Neuronal stem cell (in vitro differentiated cells): ENCODE results near the gene TSPAN4.

ENCODE experiments used
- DNase-seq: peaks from one replicate; pipeline ENCODE4 v3.0.0-alpha.2; 2013; ENCODE audit warnings: low spot score
- H2AFZ ChIP-seq: one replicate; pipeline ENCODE4 v1.6.1; 2013; ENCODE audit warnings: mild to moderate bottlenecking, low read length, inconsistent platforms
- H2AK5ac ChIP-seq: 2 replicates; pipeline ENCODE4 v1.6.1; 2013; ENCODE audit warnings: low read depth, mild to moderate bottlenecking, inconsistent platforms, low read length, moderate library complexity, mixed read lengths
- H2BK120ac ChIP-seq: 2 replicates; pipeline ENCODE4 v1.6.1; 2013; ENCODE audit warnings: low read depth, mild to moderate bottlenecking, inconsistent platforms, low read length, moderate library complexity, mixed read lengths
- H2BK12ac ChIP-seq: one replicate; pipeline ENCODE4 v1.6.1; 2013; ENCODE audit warnings: low read length, inconsistent platforms
- H2BK15ac ChIP-seq: 2 replicates; pipeline ENCODE4 v1.6.1; 2013; ENCODE audit warnings: mild to moderate bottlenecking, low read length, inconsistent platforms, mixed read lengths
- H2BK5ac ChIP-seq: one replicate; pipeline ENCODE4 v1.6.1; 2013; ENCODE audit warnings: inconsistent platforms, mild to moderate bottlenecking, low read length, moderate library complexity
- H3K14ac ChIP-seq: one replicate; pipeline ENCODE4 v1.6.1; 2013; ENCODE audit warnings: low read length, inconsistent platforms
- H3K18ac ChIP-seq: 2 replicates; pipeline ENCODE4 v1.6.1; 2013; ENCODE audit warnings: low read length, inconsistent platforms
- H3K23ac ChIP-seq: 2 replicates; pipeline ENCODE4 v1.6.1; 2013; ENCODE audit warnings: low read depth, mild to moderate bottlenecking, mixed read lengths, low read length, inconsistent platforms; ENCODE audit not compliant: poor library complexity
- H3K27ac ChIP-seq: replicated peaks from 3 replicates; pipeline ENCODE4 v1.5.1; 2013; ENCODE audit warnings: low read length, inconsistent platforms
- H3K27me3 ChIP-seq, 3 experiments: 2 replicates each; pipeline ENCODE4 v1.6.1; 2013; ENCODE audit warnings: low read length in 3 of 3, mild to moderate bottlenecking in 2 of 3, inconsistent platforms in 1 of 3, low read depth in 1 of 3, mixed read lengths in 1 of 3, moderate library complexity in 1 of 3; ENCODE audit not compliant: control insufficient read depth in 3 of 3, insufficient read depth in 3 of 3
- H3K36me3 ChIP-seq, 2 donors: replicated peaks in 1 of 2; 2 replicates each; pipeline ENCODE4 v1.6.1; 2013; ENCODE audit warnings: low read length in 2 of 2; ENCODE audit not compliant: control insufficient read depth in 2 of 2, insufficient read depth in 2 of 2
- H3K4ac ChIP-seq: 2 replicates; pipeline ENCODE4 v1.6.1; 2013; ENCODE audit warnings: inconsistent platforms, mild to moderate bottlenecking, low read length, moderate library complexity
- H3K4me1 ChIP-seq, 2 donors: 1 replicate in 1 of 2; 2 replicates in 1 of 2; pipeline ENCODE4 v1.6.1; 2013; ENCODE audit warnings: low read length in 2 of 2, low read depth in 1 of 2; ENCODE audit not compliant: control insufficient read depth in 2 of 2, insufficient read depth in 1 of 2
- H3K4me2 ChIP-seq: one replicate; pipeline ENCODE4 v1.6.1; 2013; ENCODE audit warnings: mild to moderate bottlenecking, low read length, inconsistent platforms; ENCODE audit not compliant: insufficient read depth, poor library complexity, severe bottlenecking
- H3K4me3 ChIP-seq, 2 donors: 2 replicates each; pipeline ENCODE4 v1.5.1; 2013; ENCODE audit warnings: low read length in 2 of 2, mild to moderate bottlenecking in 2 of 2, inconsistent platforms in 1 of 2, moderate library complexity in 1 of 2
- H3K79me1 ChIP-seq: one replicate; pipeline ENCODE4 v1.6.1; 2013; ENCODE audit warnings: low read depth, mild to moderate bottlenecking, inconsistent platforms, low read length, moderate library complexity
- H3K9ac ChIP-seq: one replicate; pipeline ENCODE4 v1.6.1; 2013; ENCODE audit warnings: mild to moderate bottlenecking, low read depth, low read length, inconsistent platforms; ENCODE audit not compliant: poor library complexity
- H3K9me3 ChIP-seq, 2 donors: replicated peaks in 1 of 2; 2 replicates each; pipeline versions ENCODE3 to v1.6.1; 2013; ENCODE audit warnings: low read length in 2 of 2, mild to moderate bottlenecking in 2 of 2, inconsistent platforms in 1 of 2, low read depth in 1 of 2, mixed read lengths in 1 of 2, moderate library complexity in 1 of 2; ENCODE audit not compliant: control insufficient read depth in 2 of 2, insufficient read depth in 1 of 2
- H4K8ac ChIP-seq: one replicate; pipeline ENCODE4 v1.6.1; 2013; ENCODE audit warnings: low read depth, mild to moderate bottlenecking, inconsistent platforms, low read length, moderate library complexity
- H4K91ac ChIP-seq: one replicate; pipeline ENCODE4 v1.6.1; 2013; ENCODE audit warnings: low read length, low read depth, mild to moderate bottlenecking, inconsistent platforms; ENCODE audit not compliant: poor library complexity
- WGBS, 2 donors: extraction: QIAGEN DNeasy Blood & Tissue Kit; methylation state at CpG; one replicate each; pipeline ENCODE4 v1.1.7; 2013; ENCODE audit warnings: missing lambda C conversion rate in 2 of 2, mixed read lengths in 1 of 2; ENCODE audit not compliant: insufficient read length in 2 of 2, insufficient replicate concordance in 1 of 2; ENCODE audit errors: extremely low coverage in 2 of 2; 5-methylcytosine and 5-hydroxymethylcytosine counted together

The TSPAN4 gene

GRCh38 chr11:832529-833113 is 10.0 kb upstream of the TSPAN4 start, which contains the start of gene CD151:
Gene CD151, plus strand, starts transcription at chr11:832952. Its CDS starts 3,118 bp downstream, at chr11:836070.
- H2BK12ac ChIP-seq, result peak within 1 kb of the TSS; percentile 99
- peaks cover 0 to 3% of the 10 kb centered on the region in 2 donors for H3K9me3 ChIP-seq
- peak within 1 kb of the TSS; percentile 62 to 89 for H3K4me3 ChIP-seq
- peaks cover 14 to 23% of the 10 kb centered on the region in 2 donors for H3K36me3 ChIP-seq
- H3K27ac ChIP-seq, result peak within 1 kb of the TSS; percentile 68
- peak within 1 kb of the TSS; percentile 82 for H2BK120ac ChIP-seq
- H2AFZ ChIP-seq, result peak within 1 kb of the TSS; percentile 89
- WGBS, 2 donors, result no CpG with 5 or more reads among the region's 67 CpGs
- H2BK5ac ChIP-seq, result peak within 1 kb of the TSS; percentile 91
- peaks cover 20% of the 10 kb centered on the region for H3K79me1 ChIP-seq
- H2BK15ac ChIP-seq, result peak within 1 kb of the TSS; percentile 100
- H3K9ac ChIP-seq, result peak within 1 kb of the TSS; percentile 88
- H3K18ac ChIP-seq, result peak within 1 kb of the TSS; percentile 99
- no peak within 1 kb of the TSS for H4K91ac ChIP-seq
- no peak for DNase-seq
- H3K4me2 ChIP-seq, result peak within 1 kb of the TSS; percentile 86
- H3K4ac ChIP-seq, result peak within 1 kb of the TSS; percentile 95
- H2AK5ac ChIP-seq, result peak within 1 kb of the TSS; percentile 100
- H4K8ac ChIP-seq, result peak within 1 kb of the TSS; percentile 100
- H3K23ac ChIP-seq, result peak within 1 kb of the TSS; percentile 93
- H3K27me3 ChIP-seq, result peaks cover 9 to 43% (median 18%) of the 10 kb centered on the region in 3 experiments
- peak within 1 kb of the TSS; percentile 89 for H3K14ac ChIP-seq
- H3K4me1 ChIP-seq, result peaks cover 50 to 53% of the 10 kb centered on the region in 2 donors

GRCh38 chr11:833114-833791 is 9.4 kb upstream of the TSPAN4 start:
- Histone ChIP-seq H4K8ac (no peak overlapping the region), H4K91ac (no peak overlapping the region), H2BK12ac (no peak overlapping the region), H2BK5ac (no peak overlapping the region), H3K18ac (peak overlapping the region; percentile 97), H3K4me3 (peak overlapping the region; percentile 62 to 89), H3K9me3 (peaks cover 0 to 3% of the 10 kb centered on the region in 2 donors), H2AFZ (peak overlapping the region; percentile 89), H3K4me1 (peaks cover 44 to 47% of the 10 kb centered on the region in 2 donors), H3K27me3 (peaks cover 9 to 37% (median 18%) of the 10 kb centered on the region in 3 experiments), H3K4ac (peak overlapping the region; percentile 12), H3K9ac (peak overlapping the region; percentile 80), H3K36me3 (peaks cover 19 to 30% of the 10 kb centered on the region in 2 donors), H2AK5ac (peak overlapping the region; percentile 0), H2BK15ac (peak overlapping the region; percentile 75), H3K14ac (peak overlapping the region; percentile 56), H3K4me2 (peak overlapping the region; percentile 77), H3K79me1 (peaks cover 22% of the 10 kb centered on the region), H3K23ac (peak overlapping the region; percentile 39), H3K27ac (no peak overlapping the region), H2BK120ac (no peak overlapping the region)
- no CpG with 5 or more reads among the region's 55 CpGs for WGBS, 2 donors
- DNase-seq, result no peak

GRCh38 chr11:833849-834311 is 8.8 kb upstream of the TSPAN4 start:
- Histone ChIP-seq H3K4me3 (peak overlapping the region; percentile 62 to 89), H3K27ac (no peak overlapping the region), H2AK5ac (peak overlapping the region; percentile 0), H3K4me1 (peaks cover 38 to 42% of the 10 kb centered on the region in 2 donors), H2BK5ac (no peak overlapping the region), H3K4ac (no peak overlapping the region), H2BK15ac (no peak overlapping the region), H3K36me3 (peaks cover 26 to 36% of the 10 kb centered on the region in 2 donors), H4K91ac (no peak overlapping the region), H3K23ac (no peak overlapping the region), H2BK12ac (no peak overlapping the region), H3K14ac (no peak overlapping the region), H3K9ac (peak overlapping the region; percentile 80), H2AFZ (peak overlapping the region; percentile 89), H3K18ac (peak overlapping the region; percentile 97), H2BK120ac (no peak overlapping the region), H3K4me2 (peak overlapping the region; percentile 77), H3K9me3 (peaks cover 0 to 3% of the 10 kb centered on the region in 2 donors), H4K8ac (no peak overlapping the region), H3K27me3 (peaks cover 9 to 31% (median 18%) of the 10 kb centered on the region in 3 experiments), H3K79me1 (peaks cover 26% of the 10 kb centered on the region)
- DNase-seq, result no peak
- WGBS, 2 donors, result no CpG with 5 or more reads among the region's 9 CpGs
